HG03342 (cell line): Measurements from ENCODE around the gene KIF6.
"Not testable (repeated sequence)": the region's sequence is repeated elsewhere in the genome, so short reads cannot be mapped to it uniquely, and the experiment has no call there.

Experiments used
- ATAC-seq: cut with Tn5 transposase; IDR thresholded peaks from one replicate; pipeline ENCODE4 v1.9.1; 2021; ENCODE audit warnings: mild to moderate bottlenecking, moderate library complexity; ENCODE audit not compliant: unreplicated experiment

KIF6 gene

DNA sequence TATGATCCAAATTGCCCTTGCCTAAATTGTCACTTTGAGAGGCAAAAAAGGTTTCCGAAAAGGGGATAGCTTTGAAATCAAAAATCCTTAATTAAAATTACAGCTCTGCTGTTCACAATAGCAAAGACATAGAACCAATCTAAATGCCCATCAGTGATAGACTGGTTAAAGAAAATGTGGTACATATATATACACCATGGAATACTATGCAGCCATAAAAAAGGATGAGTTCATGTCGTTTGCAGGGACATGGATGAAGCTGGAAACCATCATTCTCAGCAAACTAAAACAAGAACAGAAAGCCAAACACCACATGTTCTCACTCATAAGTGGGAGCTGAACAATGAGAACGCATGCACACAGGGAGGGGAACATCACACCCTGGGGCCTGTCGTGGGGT lies 1.9 kb downstream of the KIF6 start:
- ATAC-seq, result not testable (repeated sequence)

DNA sequence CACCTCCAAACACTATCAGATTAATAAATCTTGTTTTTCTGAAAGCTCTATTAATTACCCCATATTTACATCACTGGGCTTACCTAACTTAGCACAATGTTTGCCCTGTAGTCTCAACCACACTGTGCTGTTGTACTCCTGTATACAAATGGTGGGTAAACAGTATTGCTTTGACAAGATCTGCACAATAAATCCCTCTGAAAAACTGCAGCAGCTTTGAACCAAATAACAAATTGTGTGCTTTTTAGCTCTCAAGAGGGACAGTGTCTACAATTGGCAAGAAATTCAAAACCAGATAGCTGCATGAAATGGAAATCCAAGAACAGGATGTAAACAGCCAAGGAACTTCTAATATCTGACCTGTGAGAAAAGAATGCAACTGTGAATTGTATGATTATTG lies 10.4 kb downstream of the KIF6 start:
- ATAC-seq, result no peak

DNA sequence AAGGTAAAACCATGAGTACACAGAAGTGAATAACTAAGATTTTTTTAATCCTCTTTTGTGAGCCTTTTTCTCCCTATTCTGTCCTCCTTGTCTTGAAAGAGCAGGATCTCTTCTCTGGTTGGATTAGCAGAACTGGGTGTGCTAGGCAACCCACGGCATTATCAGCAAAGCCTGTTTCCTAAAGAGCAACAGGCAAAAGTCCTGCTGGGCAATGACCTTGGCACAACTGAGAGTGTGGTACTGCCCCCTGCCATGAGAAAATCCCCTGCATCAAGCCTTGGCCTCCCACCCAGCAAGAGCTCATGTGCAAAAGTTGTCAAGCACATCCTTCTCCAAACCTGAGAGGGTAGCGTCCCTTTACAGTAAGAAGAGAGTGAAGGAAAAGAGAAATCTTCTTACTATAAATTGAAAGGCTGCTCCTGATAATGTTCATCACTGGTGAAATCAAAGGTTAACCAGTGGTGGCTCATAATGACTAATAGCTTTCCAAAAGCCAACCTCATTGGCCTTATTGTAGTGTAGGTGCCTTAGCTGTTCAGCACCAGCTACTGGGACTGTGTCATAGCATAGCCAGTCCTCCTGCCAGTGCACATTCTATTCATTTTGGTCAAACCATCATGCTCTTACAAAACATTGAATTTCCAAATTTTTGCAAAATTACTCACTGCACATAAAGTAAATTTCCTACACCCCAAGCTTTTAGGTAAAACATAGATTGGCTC lies 17.1 kb downstream of the KIF6 start:
- no peak for ATAC-seq

DNA sequence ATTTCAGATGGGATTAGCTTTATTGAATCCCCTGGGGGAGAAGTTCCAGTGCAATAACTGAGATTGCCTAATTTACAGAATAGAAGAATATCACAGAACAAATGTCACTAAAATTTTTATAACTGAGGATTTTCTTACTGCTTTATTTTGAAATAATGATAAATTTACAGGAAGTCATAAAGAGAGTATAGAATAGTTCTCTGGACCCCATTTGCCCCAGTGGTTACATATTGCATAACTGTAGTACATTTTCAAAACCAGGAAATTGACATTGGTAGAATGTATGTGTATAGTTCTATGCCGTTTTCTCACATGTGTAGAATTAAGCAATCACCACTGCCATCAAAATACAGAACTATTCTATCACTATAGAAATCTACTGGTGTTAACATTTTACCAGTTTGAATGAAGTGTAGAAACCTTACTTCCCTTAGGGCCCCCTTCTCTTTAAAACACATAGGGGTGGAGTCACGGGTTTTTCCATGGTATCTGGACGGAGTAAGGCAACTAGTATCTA lies 18.3 kb downstream of the KIF6 start:
- no peak for ATAC-seq

DNA sequence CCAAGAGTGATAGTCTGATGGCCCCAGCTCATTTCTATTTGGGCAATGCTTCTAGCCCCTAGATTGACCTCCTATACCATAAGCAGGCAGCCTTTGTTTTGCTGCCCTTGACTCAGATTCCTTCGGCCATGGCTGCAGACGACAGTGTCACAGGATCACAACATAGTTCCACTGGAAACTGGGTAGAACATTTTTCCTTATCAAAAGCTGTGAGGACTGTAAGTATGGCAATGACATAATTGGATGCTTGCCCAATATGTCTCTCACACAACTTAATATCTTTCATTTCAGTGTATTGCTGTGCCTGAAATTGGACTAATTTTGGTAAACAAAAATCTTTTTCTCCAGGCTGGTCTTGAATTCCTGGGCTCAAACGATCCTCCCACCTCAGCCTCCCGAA lies 22.9 kb downstream of the KIF6 start:
- ATAC-seq, result no peak

DNA sequence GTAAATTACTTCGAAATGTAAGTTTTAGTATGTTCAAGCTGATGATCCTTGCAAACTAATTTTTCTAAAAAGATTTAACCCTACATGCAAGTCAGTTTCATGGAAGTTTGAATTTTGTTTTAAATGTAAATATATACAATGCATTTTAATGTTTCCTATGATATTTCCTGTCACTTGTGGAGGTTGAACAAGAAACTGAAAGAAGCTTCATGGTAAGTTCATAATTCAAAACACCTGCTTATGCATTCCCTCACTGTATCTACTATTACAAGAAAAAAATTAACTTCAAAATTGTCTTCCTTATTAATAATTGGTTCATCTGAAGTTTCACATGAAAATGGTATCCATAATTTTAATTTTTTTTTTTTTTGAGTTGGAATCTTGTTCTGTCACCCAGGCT lies 24.8 kb downstream of the KIF6 start:
- ATAC-seq, result no peak

DNA sequence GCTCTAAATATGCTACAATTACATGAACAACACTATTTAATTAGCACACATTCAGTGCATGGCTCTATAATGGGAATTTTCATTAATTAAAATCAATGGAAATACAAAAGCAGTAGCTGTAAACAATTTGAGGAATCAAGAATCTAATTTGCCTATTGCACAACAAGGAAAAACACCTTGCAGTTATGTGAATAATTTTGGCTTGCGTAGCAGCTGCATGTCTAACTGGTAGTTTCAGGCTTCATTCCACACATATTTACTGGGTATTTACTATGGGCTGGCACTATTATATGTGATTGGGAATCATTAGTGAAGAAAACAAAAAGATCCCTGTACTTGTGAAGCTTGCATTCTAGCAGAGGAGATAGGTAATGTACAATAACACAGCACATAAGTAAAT lies 26.4 kb downstream of the KIF6 start:
- no peak for ATAC-seq

DNA sequence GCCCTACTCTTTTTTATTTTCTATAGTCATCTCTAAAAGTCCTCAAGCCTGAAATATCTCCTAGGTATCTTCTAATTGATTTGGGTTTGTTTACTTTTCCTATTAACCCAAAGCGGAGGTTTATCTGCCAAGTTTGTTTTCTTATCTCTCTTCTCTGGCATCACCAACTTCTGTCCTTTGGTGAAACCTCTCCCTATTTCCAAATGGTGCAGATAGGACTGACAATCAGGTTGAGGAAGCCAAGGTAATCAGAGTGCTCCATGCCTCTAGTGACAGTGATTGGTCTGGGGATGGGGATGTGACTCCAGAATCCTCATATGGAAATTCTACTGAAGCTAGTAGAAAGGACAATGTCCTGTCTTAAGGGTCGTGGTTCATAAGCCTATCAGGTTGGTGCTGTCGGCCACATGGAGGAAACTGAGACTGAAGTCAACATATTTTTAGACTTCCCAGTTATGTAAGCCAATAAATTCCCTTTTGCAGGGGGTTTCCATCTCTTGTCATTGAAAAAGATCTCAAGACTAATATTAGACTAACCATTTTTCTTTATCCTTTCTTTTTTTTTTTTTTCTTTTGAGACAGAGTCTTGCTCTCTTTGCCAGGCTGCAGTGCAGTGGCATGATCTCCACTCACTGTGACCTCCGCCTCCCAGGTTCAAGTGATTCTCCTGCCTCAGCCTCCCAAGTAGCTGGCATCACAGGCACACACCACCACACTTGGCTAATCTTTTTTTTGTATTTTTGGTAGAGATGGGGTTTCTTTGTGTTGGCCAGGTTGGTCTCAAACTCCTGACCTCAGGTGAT lies 28.0 kb downstream of the KIF6 start:
- ATAC-seq, result no peak

DNA sequence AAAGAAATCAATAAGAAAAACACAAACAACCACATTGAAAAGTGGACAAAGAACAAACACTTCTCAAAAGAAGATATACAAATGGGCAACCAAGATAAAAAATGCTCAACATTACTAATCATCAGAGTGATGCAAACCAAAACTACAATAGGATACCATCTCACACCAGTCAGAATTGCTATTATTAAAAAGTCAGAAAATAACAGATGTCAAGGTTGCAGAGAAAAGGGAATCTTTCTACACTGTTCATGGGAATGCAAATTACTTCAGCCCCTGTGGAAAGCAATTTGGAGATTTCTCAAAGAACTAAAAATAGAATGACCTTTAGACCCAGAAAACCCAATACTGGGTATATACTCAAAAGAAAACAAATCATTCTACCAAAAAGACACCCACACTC lies 29.8 kb downstream of the KIF6 start:
- ATAC-seq, result no peak

DNA sequence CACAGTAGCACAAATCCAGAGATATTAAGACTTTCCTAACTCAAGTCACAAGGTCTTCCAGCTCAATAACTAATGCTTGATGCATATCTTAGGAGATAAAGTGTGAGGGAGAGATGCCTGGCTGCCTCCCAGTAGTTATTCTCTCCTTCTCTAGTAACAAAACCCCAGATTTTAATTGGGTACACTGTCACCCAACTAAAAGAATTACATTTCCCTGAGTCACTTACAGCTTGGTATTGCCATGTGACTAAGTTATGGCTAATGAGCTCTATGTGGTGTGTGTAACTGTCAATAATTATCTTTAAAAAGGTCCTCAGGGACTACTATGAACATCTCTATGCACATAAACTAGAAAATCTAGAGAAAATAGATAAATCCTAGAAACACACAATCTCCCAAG lies 32.0 kb downstream of the KIF6 start:
- ATAC-seq, result no peak

DNA sequence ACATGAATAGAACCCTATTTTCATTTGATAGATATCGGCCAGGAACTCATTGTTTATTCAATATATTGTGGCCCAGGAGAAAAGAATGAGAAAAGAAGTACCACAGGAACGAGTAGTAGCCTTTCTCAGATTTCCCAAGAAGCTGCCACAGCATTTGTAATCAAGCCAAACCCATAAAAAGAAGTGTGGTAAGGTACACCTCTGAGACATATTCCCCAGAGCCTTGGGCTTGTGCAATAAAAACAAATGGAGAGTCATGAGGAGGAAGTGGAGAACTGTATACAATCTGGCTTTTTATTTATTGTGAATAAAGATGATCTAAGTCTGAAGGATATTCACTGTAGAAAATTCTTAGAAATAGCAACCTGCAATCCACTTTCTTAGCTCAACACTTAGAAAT lies 36.7 kb downstream of the KIF6 start:
- no peak for ATAC-seq

DNA sequence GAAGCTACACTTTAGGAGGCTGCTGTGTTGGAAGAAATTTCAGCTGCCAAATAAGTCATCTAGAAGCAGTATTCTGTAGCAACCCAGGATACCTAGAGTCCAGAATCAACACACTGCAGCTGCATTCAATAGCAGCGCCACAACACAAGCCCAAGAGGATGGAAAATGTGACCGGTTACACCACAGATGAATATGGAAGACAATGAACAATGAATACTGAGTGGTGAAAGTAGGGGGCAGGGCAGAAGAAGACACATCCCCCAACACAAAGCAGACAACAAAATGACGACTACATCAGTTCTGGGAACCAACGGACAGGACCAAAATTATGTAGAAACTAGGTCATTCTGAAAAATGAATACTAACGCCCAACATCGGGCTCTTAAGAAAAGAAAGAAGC lies 38.2 kb downstream of the KIF6 start:
- no peak for ATAC-seq

DNA sequence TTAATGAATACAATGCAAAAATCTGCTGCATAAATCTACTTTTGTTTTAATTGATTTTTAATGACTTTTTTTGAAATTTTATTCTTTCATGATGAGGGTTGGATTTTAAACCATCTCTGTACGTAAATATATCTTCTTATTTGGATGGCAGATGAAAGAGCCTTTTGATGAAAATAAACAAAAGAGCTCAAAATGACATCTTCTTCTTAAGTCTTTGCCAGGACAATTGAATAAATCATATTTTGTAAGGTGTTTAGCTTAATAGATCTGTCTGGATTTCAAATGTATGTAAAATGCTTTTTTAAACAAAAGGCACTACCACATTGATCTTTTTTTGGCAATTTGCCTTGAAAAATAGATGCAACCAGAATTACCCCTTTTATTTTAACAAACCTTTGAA lies 39.3 kb downstream of the KIF6 start:
- ATAC-seq, result no peak

DNA sequence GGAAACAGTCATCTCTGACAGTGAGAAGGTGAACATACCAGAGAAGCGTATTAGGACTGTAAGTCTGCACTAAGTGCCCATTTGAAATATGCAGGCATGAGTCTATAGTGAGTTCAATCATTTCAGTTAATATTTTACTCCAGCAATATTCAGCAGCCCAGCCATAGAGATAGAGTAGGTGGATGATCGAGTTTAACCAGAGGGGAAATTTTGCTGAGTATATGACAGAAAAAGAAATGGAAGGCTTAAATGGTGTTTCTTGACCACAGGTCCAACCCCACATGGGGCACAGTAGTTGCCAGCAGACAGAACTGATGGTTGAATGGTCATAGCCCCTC lies 39.8 kb downstream of the KIF6 start:
- no peak for ATAC-seq

DNA sequence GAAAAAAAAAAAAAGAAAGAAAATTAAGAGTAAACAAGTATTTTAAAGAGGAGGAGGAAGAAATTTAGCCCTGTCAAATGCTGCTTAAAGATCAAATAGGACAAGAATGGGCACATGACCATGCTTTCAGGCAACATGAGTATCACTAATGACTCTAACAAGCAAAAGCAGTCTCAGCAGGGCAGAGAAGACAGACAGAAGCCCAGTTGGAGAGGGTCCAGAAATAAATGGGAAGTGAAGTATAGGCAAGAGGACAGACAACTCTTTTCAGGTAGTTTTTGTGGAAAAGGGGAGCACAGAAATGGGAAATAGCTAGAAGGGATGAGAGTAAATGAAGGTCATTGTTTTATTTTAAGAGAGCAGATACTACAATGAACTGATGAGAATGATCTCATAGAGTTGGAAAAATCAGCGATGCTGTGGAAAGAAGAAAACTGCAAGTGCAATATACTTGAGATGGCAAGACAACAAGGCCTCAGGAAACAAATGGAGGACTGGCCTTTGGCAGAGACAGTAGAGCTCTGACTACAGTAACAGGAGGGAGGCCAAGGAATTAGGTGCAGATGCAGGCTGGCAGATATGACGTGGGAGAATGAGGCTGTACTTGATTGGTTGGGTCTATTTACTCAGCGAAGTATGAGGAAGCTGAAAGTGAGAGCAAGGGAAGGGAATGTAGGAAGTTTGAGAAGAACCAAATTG lies 40.3 kb downstream of the KIF6 start:
- no peak for ATAC-seq

DNA sequence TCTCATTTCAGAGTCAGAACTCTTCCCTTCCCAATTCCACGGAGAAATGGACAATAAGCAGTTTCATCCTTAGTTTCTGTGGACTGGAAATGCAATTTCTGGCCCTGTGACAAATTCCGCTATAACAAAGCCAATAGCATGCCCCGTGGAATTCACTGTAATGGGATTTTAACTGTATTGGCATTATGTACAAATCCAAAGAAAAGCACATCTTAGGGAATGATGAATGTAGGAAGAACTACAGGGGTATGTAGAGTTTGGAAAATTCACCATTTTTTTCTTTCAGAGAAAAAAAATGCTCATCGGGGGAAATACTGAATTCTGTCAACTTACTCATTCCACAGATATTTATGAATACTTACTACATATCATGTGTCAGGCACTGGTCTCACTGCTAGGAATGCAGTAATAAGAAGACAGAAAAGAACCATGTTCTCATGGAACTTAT lies 43.5 kb downstream of the KIF6 start:
- ATAC-seq, result no peak

DNA sequence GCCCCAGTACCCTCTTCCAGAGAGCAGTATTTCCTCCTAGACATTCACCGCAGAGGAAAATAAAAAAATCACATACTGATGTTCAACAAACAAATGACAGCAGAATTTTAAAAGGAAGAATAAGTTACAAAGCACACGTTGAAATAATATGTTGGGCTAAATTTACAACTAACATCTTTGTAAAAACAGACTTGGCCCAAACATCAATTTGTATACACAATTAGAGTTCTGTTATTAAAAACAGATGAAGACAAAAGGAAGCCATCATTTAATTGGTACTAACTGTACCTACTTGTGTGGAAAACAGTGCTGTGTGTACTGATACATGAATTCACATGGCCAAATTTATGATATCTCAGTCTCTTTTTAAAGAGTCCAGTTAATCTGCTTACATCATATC lies 46.3 kb downstream of the KIF6 start:
- no peak for ATAC-seq

DNA sequence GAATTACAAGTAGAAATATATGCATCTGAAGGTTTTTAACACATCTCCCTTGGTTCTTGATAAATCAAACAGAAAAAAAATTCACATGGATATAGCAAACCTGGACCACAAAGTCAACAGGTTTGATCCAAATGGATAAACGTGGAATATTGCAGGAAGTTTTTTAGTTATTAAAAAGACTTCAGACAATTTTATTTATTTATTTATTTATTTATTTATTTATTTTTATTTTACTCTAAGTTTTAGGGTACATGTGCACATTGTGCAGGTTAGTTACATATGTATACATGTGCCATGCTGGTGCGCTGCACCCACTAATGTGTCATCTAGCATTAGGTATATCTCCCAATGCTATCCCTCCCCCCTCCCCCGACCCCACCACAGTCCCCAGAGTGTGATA lies 47.9 kb downstream of the KIF6 start:
- ATAC-seq, result not testable (repeated sequence)

DNA sequence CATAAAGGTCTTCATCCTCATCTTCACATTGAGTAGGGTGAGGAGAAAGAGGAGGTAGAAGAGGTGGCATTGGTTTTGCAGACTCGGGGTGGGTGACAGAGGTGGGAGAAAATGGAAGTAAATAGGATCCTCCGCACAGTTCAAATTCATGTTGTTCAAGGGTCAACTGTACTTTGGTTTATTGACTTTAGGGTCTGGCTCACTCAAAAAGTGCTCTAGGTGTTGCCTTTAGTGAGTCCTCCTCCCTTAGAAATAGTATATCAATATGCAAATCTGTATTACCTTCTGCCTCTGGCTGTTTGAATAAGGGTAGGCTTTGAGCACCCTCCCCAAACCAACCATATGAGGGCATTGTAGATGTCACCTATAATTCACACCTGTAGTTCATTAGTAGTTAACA lies 54.7 kb downstream of the KIF6 start:
- no peak for ATAC-seq

DNA sequence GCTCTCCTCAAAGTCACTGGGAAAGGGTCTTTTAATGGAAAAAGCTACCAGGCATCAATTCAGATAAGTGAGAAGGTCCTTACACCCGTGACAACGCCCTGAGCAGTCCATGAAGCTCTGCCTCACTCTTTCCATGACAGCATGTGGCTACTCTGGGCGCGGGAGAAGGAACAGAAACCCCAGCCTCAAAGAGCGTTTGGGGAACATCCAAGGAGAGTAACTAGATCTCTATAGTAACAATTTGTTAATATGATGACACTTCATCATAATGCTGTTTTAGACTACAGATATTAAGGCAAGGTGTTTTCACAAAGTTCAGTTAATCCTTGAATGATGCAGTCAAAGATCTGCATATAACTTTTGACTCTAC lies 55.2 kb downstream of the KIF6 start:
- no peak for ATAC-seq

DNA sequence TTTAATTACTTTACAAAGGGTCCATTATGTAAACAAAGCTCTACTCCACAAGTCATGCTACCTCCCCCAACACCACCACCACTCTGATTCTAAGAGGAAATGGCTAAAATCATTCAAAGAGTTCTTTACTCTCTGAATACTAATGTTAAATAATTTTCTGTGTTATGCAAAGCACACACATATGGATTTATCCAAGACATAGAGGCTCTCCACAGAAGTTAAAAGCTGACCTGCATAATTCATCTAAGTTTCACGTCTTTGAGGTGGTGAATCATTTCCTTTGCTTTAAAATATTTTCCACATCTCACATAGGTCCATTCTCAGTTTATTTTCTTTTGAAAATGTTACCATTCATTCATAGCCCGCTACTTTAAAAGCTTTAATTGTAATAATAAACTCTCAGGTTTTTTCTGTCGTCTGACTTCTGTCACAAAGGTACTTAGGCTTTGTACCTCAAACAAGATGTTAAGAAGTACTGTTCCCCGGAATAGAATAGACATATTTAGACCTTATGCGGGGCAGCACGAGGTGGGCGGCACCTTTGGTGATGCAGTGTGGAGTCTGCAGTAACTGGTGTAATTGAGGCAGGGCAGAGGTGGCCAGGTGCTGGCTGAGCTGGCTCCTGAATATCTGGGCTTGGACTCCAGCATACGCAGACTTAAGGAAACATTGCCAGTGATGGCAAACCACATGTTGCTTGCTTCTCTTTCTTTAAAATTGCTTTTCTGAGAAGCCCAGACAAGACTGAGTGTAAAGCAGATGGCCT lies 55.8 kb downstream of the KIF6 start:
- ATAC-seq, result no peak
